Transverse colon (tissue), 4 donors: ENCODE results near the gene SLC38A1.
A peak's percentile ranks its signal among the peaks of the same experiment; 100 is the strongest.

Experiments used
- EP300 ChIP-seq: sonication (generic); formaldehyde crosslinking; IDR thresholded peaks from one replicate; pipeline ENCODE4 v1.6.1; 2017; ENCODE audit warnings: antibody characterized with exemption, low read depth
- POLR2AphosphoS5 ChIP-seq, 3 donors: sonication (generic); formaldehyde crosslinking; IDR thresholded peaks; one replicate each; pipeline ENCODE4 v1.6.1; 2016; ENCODE audit warnings: antibody characterized with exemption in 3 of 3
- TF ChIP-seq, protein P1 (sequence below), 5 experiments: fragments of 200-600 bp in 3 of 5; fragments of 450-650 bp in 2 of 5; sonication (generic) in 3 of 5; IDR thresholded peaks; 1 replicate in 2 of 5; 2 replicates in 3 of 5; pipeline ENCODE4 v1.5.1; 2016 to 2017; ENCODE audit warnings: antibody characterized with exemption in 5 of 5, inconsistent platforms in 3 of 5, mild to moderate bottlenecking in 2 of 5, moderate library complexity in 1 of 5

DNA sequence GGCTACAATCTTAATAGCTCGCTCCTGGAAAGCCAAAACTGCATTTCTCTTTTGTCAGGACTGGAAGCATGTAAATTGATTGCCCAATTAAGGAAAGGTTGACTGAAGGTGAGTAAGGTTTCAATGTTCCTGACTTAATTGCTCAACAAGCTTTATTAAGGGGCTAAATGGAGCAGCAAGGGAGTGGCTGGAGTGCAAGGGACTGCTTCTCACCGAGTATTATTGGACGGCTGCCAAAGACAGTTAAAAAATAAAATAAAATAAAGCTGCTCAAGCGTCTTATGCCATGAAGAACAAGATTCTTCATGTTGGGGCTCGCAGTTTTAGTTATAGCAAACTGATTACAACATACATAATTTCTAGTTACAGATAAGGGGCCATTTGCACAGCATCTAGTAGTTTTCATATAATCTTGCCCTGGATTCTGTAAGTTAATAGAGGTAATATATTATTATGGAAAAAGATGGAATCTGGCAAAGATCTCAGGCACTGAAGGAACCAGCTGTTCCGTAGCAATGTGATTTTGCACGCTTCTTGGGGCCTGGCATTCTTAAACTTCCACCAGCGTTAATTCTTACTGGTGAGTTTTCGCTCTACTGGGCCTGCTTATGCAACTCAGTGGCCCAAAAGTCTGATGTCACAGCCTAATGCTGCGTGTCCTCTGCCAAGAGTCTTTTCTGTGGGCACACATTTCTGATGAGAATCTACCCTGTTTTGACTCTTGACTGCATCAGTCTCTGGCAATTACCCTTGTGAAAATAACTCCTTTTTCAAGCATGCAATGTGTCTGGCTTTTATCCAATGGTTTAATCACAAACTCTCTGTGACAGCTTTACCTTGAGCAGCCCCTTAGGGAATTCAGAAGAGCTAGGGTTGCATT is 108.5 kb downstream of the SLC38A1 start:
- TF ChIP-seq, protein P1, sequence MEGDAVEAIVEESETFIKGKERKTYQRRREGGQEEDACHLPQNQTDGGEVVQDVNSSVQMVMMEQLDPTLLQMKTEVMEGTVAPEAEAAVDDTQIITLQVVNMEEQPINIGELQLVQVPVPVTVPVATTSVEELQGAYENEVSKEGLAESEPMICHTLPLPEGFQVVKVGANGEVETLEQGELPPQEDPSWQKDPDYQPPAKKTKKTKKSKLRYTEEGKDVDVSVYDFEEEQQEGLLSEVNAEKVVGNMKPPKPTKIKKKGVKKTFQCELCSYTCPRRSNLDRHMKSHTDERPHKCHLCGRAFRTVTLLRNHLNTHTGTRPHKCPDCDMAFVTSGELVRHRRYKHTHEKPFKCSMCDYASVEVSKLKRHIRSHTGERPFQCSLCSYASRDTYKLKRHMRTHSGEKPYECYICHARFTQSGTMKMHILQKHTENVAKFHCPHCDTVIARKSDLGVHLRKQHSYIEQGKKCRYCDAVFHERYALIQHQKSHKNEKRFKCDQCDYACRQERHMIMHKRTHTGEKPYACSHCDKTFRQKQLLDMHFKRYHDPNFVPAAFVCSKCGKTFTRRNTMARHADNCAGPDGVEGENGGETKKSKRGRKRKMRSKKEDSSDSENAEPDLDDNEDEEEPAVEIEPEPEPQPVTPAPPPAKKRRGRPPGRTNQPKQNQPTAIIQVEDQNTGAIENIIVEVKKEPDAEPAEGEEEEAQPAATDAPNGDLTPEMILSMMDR (IDR thresholded peaks at IDR 0.05): no peak
- peak; percentile 5 to 25 (median 7) for TF ChIP-seq POLR2AphosphoS5 (IDR thresholded peaks at IDR 0.05)
- no peak for TF ChIP-seq EP300
